Lower lobe of right lung (tissue), 2 donors: Measurements from ENCODE around the gene RNF4. TPM values are rescaled to one million over a fixed set of nuclear protein-coding genes. Genes with fewer than 3 reads are reported as not detected.

Source experiments
- ATAC-seq, 2 donors: fragments of 200-7000 bp; cut with Tn5 transposase; one replicate each; pipeline ENCODE4 v1.9.1; 2020 to 2022; ENCODE audit warnings: mild to moderate bottlenecking in 2 of 2, moderate library complexity in 2 of 2
- DNase-seq: peaks from one replicate; pipeline ENCODE4 v3.0.0-alpha.2; 2020
- H3K27ac ChIP-seq: fragments of 200-600 bp; one replicate; pipeline ENCODE4 v1.8.0; 2022
- H3K27me3 ChIP-seq: fragments of 200-600 bp; one replicate; pipeline ENCODE4 v1.8.0; 2022; ENCODE audit warnings: low read depth
- H3K36me3 ChIP-seq: fragments of 200-600 bp; one replicate; pipeline ENCODE4 v1.8.0; 2022; ENCODE audit warnings: mild to moderate bottlenecking
- H3K4me1 ChIP-seq: fragments of 200-600 bp; one replicate; pipeline ENCODE4 v1.8.0; 2022
- H3K4me3 ChIP-seq: fragments of 200-600 bp; one replicate; pipeline ENCODE4 v1.8.0; 2022; ENCODE audit warnings: mild to moderate bottlenecking
- H3K9me3 ChIP-seq: fragments of 200-600 bp; one replicate; pipeline ENCODE4 v1.8.0; 2022
- CTCF ChIP-seq: fragments of 200-600 bp; IDR thresholded peaks from one replicate; pipeline ENCODE4 v1.8.0; 2022; ENCODE audit warnings: antibody characterized with exemption, mild to moderate bottlenecking
- intact Hi-C: fragments of 100-400 bp; cut with DNase I; formaldehyde crosslinking; loops from one replicate; pipeline ENCODE4 v1.11.0; 2022
- total RNA-seq: library from RNA; stranded (reverse); fragmentation: NEBNext Ultra II Directional; extraction: Animal tissue kit (Norgen Biotek cat#: 25700); gene quantifications from one replicate; pipeline ENCODE4 v1.2.1, GENCODE V29; 2021
- donor health status: DM: no; HTN: yes; CAD: no; lungs with severe emphysema.

Gene RNF4
- total RNA-seq, 1 donor from 2014 or later, result 39.3 TPM

DNA sequence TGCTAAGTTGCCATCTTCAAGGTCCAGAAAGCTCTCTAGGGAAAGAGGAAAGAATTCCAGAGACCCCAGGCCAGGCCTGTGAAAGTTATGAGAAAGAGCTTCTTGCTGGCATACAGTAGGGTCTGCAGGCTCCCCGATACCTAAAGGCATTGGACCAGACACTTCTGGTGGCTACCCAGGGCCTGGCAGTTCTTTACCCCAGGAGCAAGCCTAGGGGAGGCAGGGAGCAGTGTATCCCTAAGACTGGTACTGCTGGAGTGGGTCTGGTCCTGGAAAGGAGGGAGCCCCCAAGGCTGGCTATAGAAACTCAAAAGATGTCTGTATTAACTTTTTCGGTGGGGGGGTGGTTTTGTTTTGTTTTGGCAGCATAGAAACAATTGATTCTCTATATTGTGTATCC is 47.7 kb downstream of the RNF4 start:
- H3K27me3 ChIP-seq, result no peaks in the 10 kb centered on the region
- DNase-seq, result no peak
- H3K9me3 ChIP-seq, result no peaks in the 10 kb centered on the region
- H3K4me3 ChIP-seq, result no peak overlapping the region
- TF ChIP-seq CTCF, result no peak
- H3K27ac ChIP-seq, result no peak overlapping the region
- intact Hi-C loops, result no loop called here
- peak in 1 of 2 donors; percentile 6 for ATAC-seq
- no peaks in the 10 kb centered on the region for H3K4me1 ChIP-seq
- H3K36me3 ChIP-seq, result peaks cover 47% of the 10 kb centered on the region

- ATAC-seq (no peak), DNase-seq (no peak)
- no peak for TF ChIP-seq CTCF
Measured at GRCh38 chr4:2526559-2526958, 57.7 kb downstream of the RNF4 start.

GRCh38 chr4:2534904-2535375 is 66.0 kb downstream of the RNF4 start:
- TF ChIP-seq CTCF, result no peak
- H3K36me3 ChIP-seq, result no peaks in the 10 kb centered on the region
- H3K27ac ChIP-seq, result peak overlapping the region; percentile 91
- H3K27me3 ChIP-seq, result no peaks in the 10 kb centered on the region
- H3K9me3 ChIP-seq, result no peaks in the 10 kb centered on the region
- H3K4me1 ChIP-seq, result peaks cover 29% of the 10 kb centered on the region
- peak overlapping the region; percentile 80 for H3K4me3 ChIP-seq
- intact Hi-C loops, result no loop called here
- DNase-seq, result no peak
- ATAC-seq, result no peak

More at GRCh38 chr4:2526559-2526958, 57.7 kb downstream of the RNF4 start:
- Histone ChIP-seq H3K9me3 (no peaks in the 10 kb centered on the region), H3K4me1 (no peaks in the 10 kb centered on the region), H3K4me3 (no peak overlapping the region), H3K27me3 (no peaks in the 10 kb centered on the region), H3K27ac (no peak overlapping the region), H3K36me3 (no peaks in the 10 kb centered on the region)
- intact Hi-C loops, result no loop called here

GRCh38 chr4:2535376-2536192 is 66.7 kb downstream of the RNF4 start:
- Histone ChIP-seq H3K9me3 (no peaks in the 10 kb centered on the region), H3K4me1 (peaks cover 29% of the 10 kb centered on the region), H3K4me3 (peak overlapping the region; percentile 80), H3K27me3 (no peaks in the 10 kb centered on the region), H3K36me3 (no peaks in the 10 kb centered on the region), H3K27ac (peak overlapping the region; percentile 91)
- ATAC-seq (peak; percentile 1 to 2), DNase-seq (peak; percentile 69)
- no peak for TF ChIP-seq CTCF
- intact Hi-C loops, result no loop called here

GRCh38 chr4:2536193-2537010 is 67.5 kb downstream of the RNF4 start, which contains the start of gene FAM193A:
Gene FAM193A, plus strand, starts transcription at chr4:2536647. Its CDS starts 269 bp downstream, at chr4:2536916.
- intact Hi-C loops, result no loop called here
- Histone ChIP-seq H3K9me3 (no peaks in the 10 kb centered on the region), H3K27me3 (no peaks in the 10 kb centered on the region), H3K4me3 (peak within 1 kb of the TSS; percentile 96), H3K36me3 (no peaks in the 10 kb centered on the region), H3K27ac (peak within 1 kb of the TSS; percentile 91), H3K4me1 (peaks cover 29% of the 10 kb centered on the region)
- ATAC-seq (peak; percentile 98 to 99), DNase-seq (peak; percentile 100)
- no peak for TF ChIP-seq CTCF
